GM10248 (cell line): ENCODE measurements around the gene DYNC2I2.

Experiments
- CTCF ChIA-PET: fragments of 300-600 bp; sonication (Branson Sonifier 250); formaldehyde crosslinking; extraction: SDS; loops from one replicate; lab custom pipeline; 2021; ENCODE audit warnings: antibody characterized with exemption; lab: Yijun Ruan, JAX
- POLR2A ChIA-PET: fragments of 350-650 bp; sonication (Branson Sonifier 250); formaldehyde crosslinking; extraction: SDS; loops from one replicate; lab custom pipeline; 2020; ENCODE audit warnings: antibody characterized with exemption; lab: Yijun Ruan, JAX
- DNase-seq: peaks from one replicate; pipeline ENCODE4 v3.0.0; 2012; ENCODE audit errors: extremely low spot score
- CTCF ChIP-seq: IDR thresholded peaks from 2 replicates; pipeline ENCODE4 v1.5.1; 2012; ENCODE audit warnings: mild to moderate bottlenecking, low read depth; ENCODE audit errors: extremely low read depth, missing control alignments, control extremely low read depth

The DYNC2I2 gene

GRCh38 chr9:128637656-128638055 is 19.0 kb downstream of the DYNC2I2 start:
- POLR2A ChIA-PET = interaction anchor here (0.7 kb wide), 1 partner anchor 362 kb away, joined by 3 read pairs; the partner anchor contains the start of genes GOLGA2 and SWI5
- CTCF ChIA-PET = no interaction called here
- DNase-seq = no peak
- no peak for TF ChIP-seq CTCF

DNA sequence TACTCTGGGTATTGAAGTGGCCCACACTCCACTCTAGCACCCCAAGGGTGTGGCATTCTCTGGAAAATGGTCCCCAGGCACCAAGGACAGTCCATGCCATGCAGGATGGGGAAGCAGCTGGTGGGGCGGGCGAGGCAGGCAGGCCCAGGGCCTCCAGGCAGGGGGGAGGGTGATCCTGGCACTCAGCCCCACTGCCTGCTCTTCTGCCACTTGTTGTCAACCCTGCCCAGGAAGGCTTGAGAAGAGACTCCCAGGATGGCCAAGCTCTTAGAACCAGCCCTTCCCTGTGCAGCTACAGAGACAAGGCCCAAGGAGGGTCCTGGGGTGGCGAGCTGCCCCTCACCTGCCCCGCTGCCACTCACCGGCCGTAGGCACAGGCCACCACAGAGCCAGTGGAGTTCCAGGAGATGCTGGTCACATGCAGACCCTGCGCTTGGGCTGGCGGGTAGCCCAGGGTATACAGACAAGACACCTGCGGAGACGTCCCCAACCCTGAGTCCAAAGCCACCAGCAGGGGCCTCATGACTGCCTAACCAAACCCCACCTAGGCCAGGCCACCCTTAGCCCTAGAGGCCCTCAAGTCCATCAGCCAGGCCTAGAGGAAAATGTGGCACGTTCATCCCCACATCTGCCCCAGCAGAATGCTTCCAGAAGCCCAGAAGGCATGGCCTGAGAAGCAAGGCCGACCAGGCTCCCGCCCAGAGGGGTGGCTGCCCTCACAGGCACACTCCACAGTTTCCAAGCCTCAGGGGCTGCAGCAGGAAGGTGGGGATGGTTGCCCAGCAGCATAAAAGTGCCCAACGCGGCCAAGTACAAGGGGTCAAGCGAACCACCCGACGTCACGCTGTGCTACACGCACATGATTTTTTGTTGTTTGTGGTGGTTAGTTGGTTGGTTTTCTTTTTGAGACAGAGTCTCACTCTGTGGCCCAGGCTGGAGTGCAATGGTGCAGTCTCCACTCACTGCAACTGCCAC is 19.8 kb downstream of the DYNC2I2 start:
- no peak for DNase-seq
- POLR2A ChIA-PET = no interaction called here

GRCh38 chr9:128636024-128636390 is 20.6 kb downstream of the DYNC2I2 start:
- ChIA-PET CTCF (interaction anchor here (1.1 to 1.8 kb wide), 2 partner anchors 10 to 66 kb away, joined by 3 to 4 read pairs; partner anchors contain the start of gene PKN3), POLR2A (no interaction called here)
- no peak for TF ChIP-seq CTCF
- no peak for DNase-seq

More for the DNA sequence above, 19.8 kb downstream of the DYNC2I2 start:
- CTCF ChIA-PET = no interaction called here
- no peak for TF ChIP-seq CTCF

DNA sequence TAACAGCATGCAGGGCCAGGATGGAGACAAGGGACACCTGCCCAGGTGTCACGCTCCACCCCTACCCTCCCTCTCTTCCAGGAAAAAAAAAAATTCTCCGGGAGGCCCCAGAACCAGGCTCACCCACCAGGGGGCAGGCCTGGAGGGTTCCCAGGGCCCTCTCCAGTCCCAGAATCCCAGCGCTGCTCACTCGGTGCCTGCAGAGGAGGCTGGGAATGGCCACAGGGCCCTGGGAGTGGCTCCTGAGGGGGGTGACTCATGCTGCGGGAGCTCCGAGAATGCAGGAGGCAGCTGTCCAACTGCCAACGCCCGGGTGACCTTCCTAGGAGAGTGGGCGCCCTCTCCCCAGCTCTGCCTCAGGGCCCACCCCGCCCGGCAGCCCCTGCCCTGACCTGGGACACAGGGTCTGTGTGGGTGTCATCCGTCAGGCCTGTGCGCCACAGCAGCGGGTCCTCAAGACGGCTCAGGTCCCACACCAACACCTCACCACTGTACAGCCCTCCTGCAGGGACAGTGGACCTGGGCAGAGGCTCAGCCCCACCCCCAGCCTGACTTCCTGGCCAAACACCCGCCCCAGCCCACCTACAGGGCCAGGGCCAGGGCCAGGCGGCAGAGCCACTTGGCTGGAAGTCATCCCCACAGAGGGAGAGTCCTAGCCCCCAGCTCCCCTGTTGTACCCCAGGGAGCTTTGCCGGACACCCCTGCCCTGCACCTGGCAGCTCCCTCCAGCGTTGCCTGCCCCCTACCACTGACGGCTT is 21.2 kb downstream of the DYNC2I2 start:
- DNase-seq = no peak
- ChIA-PET POLR2A (no interaction called here), CTCF (interaction anchor here (1.1 to 1.8 kb wide), 2 partner anchors 11 to 67 kb away, joined by 3 to 4 read pairs; partner anchors contain the start of gene PKN3)
- TF ChIP-seq CTCF = no peak

GRCh38 chr9:128634651-128635262 is 21.9 kb downstream of the DYNC2I2 start:
- ChIA-PET CTCF (interaction anchor here (1.1 to 1.8 kb wide), 2 partner anchors 12 to 67 kb away, joined by 3 to 4 read pairs; partner anchors contain the start of gene PKN3), POLR2A (no interaction called here)
- no peak for TF ChIP-seq CTCF
- no peak for DNase-seq
